MM.1S (cell line): ENCODE results near the gene APCDD1L.

Source experiments
- CTCF ChIP-seq: fragments of 300-600 bp; sonication (generic); IDR thresholded peaks from 2 replicates; pipeline ENCODE4 v1.5.1; 2016; ENCODE audit warnings: antibody characterized with exemption, low read length, mixed read lengths
- EZH2 ChIP-seq: fragments of 300-600 bp; sonication (generic); optimal IDR thresholded peaks from 2 replicates; pipeline ENCODE3; 2017; ENCODE audit warnings: low read depth, mild to moderate bottlenecking, antibody characterized with exemption, low read length, mixed read lengths
- EZH2phosphoT487 ChIP-seq: fragments of 300-600 bp; sonication (generic); IDR thresholded peaks from 2 replicates; pipeline ENCODE4 v1.6.1; 2018; ENCODE audit warnings: antibody characterized with exemption, low read length

GRCh38 chr20:58475466-58475865 is 39.7 kb downstream of the APCDD1L start:
- no peak for TF ChIP-seq CTCF
- TF ChIP-seq EZH2phosphoT487: no peak
- TF ChIP-seq EZH2: no peak
